Measurements from ENCODE around the gene ZMAT5. TPM values are rescaled to one million over a fixed set of nuclear protein-coding genes. Genes with fewer than 3 reads are reported as not detected.

ZMAT5 gene
- total RNA-seq, 1 donor from 2014 or later, result 37.1 TPM

- Histone ChIP-seq H3K27me3 (ENCODE audit: control insufficient read depth, insufficient read depth, low read length) (no peaks in the 10 kb centered on the region), H3K36me3 (ENCODE audit: control insufficient read depth, insufficient read depth, low read length) (no peaks in the 10 kb centered on the region), H3K4me3 (ENCODE audit: low read depth, low read length) (no peak overlapping the region)
- TF ChIP-seq CTCF (IDR thresholded peaks at IDR 0.05; ENCODE audit: insufficient read depth, low read length, poor library complexity, severe bottlenecking), result no peak
- DNase-seq (ENCODE audit: low read depth), result no peak
These were observed 77.5 kb downstream of the ZMAT5 start for GRCh38 chr22:29689206-29689879.

GRCh38 chr22:29684244-29684643, 82.6 kb downstream of the ZMAT5 start:
- no peaks in the 10 kb centered on the region for H3K36me3 ChIP-seq (ENCODE audit: control insufficient read depth, insufficient read depth, low read length)
- no peaks in the 10 kb centered on the region for H3K27me3 ChIP-seq (ENCODE audit: control insufficient read depth, insufficient read depth, low read length)
- DNase-seq (ENCODE audit: low read depth), result no peak
- TF ChIP-seq CTCF (IDR thresholded peaks at IDR 0.05; ENCODE audit: insufficient read depth, low read length, poor library complexity, severe bottlenecking), result no peak
- H3K4me3 ChIP-seq (ENCODE audit: low read depth, low read length), result no peak overlapping the region

GRCh38 chr22:29683536-29683935, 83.3 kb downstream of the ZMAT5 start:
- H3K4me3 ChIP-seq (ENCODE audit: low read depth, low read length), result no peak overlapping the region
- H3K27me3 ChIP-seq (ENCODE audit: control insufficient read depth, insufficient read depth, low read length), result no peaks in the 10 kb centered on the region
- no peak for TF ChIP-seq CTCF (IDR thresholded peaks at IDR 0.05; ENCODE audit: insufficient read depth, low read length, poor library complexity, severe bottlenecking)
- DNase-seq (ENCODE audit: low read depth), result no peak
- H3K36me3 ChIP-seq (ENCODE audit: control insufficient read depth, insufficient read depth, low read length), result peaks cover 1% of the 10 kb centered on the region

Other genes with a start within 250 kb of the ZMAT5 start
- gene THOC5, start 213.2 kb downstream of the ZMAT5 start, total RNA-seq, result 51.6 and 53.9 TPM in 2 replicates
- 102 and 111 TPM in 2 replicates for gene NIPSNAP1, start 185.9 kb downstream of the ZMAT5 start, total RNA-seq
- 110 and 111 TPM in 2 replicates for gene NF2, start 163.4 kb downstream of the ZMAT5 start, total RNA-seq
- gene CABP7, start 47.0 kb downstream of the ZMAT5 start, total RNA-seq, result not detected in 2 replicates
- gene UQCR10, start 362 bp upstream of the ZMAT5 start, total RNA-seq, result 62.0 and 75.5 TPM in 2 replicates
- 38.6 and 41.7 TPM in 2 replicates for gene ASCC2, start 71.3 kb upstream of the ZMAT5 start, total RNA-seq
- 30.7 and 31.9 TPM in 2 replicates for gene MTMR3, start 116.2 kb upstream of the ZMAT5 start, total RNA-seq

Data from kidney epithelial cell (primary cell).